BE2C (cell line): ENCODE measurements around the gene GDPD5.

ENCODE experiments used
- DNase-seq: peaks from one replicate; pipeline ENCODE4 v3.0.0-alpha.2; 2020
- H3K27me3 ChIP-seq: fragments of 250-450 bp; sonication (Bioruptor Pico); 2 replicates; pipeline ENCODE4 v1.5.1; 2020; ENCODE audit warnings: mild to moderate bottlenecking
- H3K36me3 ChIP-seq: fragments of 250-450 bp; sonication (Bioruptor Pico); 2 replicates; pipeline ENCODE4 v1.5.1; 2020; ENCODE audit warnings: mild to moderate bottlenecking
- H3K4me1 ChIP-seq: fragments of 250-450 bp; sonication (Bioruptor Pico); 2 replicates; pipeline ENCODE4 v1.5.1; 2020
- H3K4me3 ChIP-seq: 2 replicates; pipeline ENCODE4 v1.5.1; 2011; ENCODE audit warnings: low read depth, low read length
- H3K9me3 ChIP-seq: fragments of 250-450 bp; sonication (Bioruptor Pico); 2 replicates; pipeline ENCODE4 v1.5.1; 2020
- CTCF ChIP-seq: IDR thresholded peaks from 2 replicates; pipeline ENCODE4 v1.5.1; 2012; ENCODE audit warnings: mild to moderate bottlenecking, low read depth, low read length

The GDPD5 gene

DNA sequence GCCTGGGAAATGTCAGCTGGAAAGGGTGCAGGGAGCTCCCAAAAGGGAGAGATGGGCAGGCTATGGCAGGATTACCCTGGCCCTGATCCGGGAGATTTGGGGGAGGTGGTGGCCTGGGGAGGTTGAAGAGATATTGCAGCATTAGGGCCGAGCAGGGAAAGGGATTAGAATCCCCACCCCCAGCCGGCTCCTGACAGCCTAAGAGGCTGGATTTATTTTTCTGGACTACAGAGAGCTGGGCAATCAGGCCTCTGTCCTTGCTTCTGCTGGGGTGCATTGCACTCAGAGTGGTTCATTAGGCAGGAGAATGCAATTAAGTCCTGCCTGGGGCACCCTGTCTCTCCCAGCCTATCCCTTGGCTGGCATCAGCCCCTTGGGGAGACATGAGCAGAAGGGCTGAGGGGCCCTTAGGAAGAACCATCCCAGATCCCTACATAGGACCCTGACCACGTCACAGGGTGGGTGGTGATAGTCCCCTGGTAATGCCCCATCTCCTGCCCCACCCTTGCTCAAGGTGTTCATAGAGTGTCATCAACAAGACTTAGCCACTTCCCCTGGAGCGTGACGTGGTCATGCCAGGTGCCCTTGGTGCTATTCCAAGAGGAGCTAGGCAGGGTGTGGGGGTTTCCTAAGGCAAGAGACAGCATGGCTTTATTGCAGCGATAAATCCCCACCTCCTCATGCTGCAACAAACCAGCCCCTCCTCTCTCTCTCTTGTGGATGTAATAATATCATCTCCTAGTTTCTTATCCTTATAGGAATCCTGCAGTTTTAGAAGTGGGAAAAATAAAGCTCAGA is 54.4 kb downstream of the GDPD5 start:
- no peaks in the 10 kb centered on the region for H3K27me3 ChIP-seq
- TF ChIP-seq CTCF, result no peak
- peak; percentile 56 for DNase-seq
- H3K4me1 ChIP-seq, result peaks cover 60% of the 10 kb centered on the region
- no peaks in the 10 kb centered on the region for H3K9me3 ChIP-seq
- H3K4me3 ChIP-seq, result no peak overlapping the region
- H3K36me3 ChIP-seq, result no peaks in the 10 kb centered on the region

DNA sequence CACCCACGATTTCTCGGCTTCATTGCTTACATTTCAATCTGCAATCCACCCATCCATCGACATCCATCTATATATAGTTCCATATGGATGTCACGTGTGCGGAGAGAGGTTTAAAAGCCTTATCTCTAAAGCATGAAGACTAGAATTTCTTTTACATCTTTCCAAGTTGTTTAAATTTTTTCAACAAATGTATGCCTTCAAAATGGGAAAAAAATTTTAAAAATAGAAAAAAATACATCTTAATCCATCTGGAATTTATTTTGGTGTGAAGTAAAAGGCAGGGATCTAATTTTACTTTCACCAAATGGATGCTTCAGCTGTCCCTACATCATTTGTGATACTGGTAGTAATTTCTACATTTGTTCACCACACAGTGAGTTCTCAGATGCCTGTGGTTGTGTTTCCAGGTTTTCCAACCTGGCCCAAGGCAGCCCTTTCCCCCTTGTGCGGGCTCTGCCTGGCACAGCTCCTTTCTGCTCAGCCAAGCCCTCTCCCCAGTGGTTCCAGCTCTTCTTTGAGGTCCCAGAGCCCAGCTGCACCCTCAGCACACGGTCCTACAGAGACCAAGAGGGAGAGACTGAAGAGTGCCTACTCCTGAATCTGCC is 55.2 kb downstream of the GDPD5 start:
- H3K4me1 ChIP-seq, result peaks cover 61% of the 10 kb centered on the region
- TF ChIP-seq CTCF, result no peak
- DNase-seq, result no peak
- H3K36me3 ChIP-seq, result no peaks in the 10 kb centered on the region
- H3K4me3 ChIP-seq, result no peak overlapping the region
- no peaks in the 10 kb centered on the region for H3K9me3 ChIP-seq
- no peaks in the 10 kb centered on the region for H3K27me3 ChIP-seq

DNA sequence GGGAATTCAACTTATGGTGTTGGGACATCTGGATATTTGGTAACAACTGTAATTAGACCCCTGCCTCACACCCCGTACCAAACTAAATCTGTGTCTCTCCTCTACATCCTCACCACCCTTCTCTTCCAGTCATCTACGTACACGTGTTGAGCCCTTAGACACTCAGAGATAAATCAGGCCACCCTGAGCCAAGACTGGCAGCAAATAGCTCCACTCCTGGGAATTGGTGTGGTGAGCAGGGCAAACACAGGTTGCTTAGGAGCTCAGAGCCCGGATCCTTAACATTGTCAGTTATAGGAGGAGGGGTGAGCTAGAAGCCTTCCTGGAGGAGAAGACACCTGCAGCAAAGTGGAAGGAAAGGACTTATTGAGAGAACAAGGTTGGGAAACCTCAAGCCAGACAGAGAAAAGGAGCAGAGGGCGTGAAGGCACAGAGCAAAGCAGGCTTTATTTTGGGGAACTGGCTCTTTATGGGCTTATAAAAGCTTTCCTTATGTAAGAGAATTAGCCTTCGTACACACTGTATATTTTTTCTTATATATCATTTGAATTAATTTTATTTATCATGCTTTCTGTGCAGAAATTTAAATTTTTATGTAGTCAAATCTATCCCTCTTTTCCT is 55.8 kb downstream of the GDPD5 start:
- no peak for DNase-seq
- no peak overlapping the region for H3K4me3 ChIP-seq
- no peaks in the 10 kb centered on the region for H3K27me3 ChIP-seq
- TF ChIP-seq CTCF, result no peak
- no peaks in the 10 kb centered on the region for H3K36me3 ChIP-seq
- peaks cover 57% of the 10 kb centered on the region for H3K4me1 ChIP-seq
- no peaks in the 10 kb centered on the region for H3K9me3 ChIP-seq

DNA sequence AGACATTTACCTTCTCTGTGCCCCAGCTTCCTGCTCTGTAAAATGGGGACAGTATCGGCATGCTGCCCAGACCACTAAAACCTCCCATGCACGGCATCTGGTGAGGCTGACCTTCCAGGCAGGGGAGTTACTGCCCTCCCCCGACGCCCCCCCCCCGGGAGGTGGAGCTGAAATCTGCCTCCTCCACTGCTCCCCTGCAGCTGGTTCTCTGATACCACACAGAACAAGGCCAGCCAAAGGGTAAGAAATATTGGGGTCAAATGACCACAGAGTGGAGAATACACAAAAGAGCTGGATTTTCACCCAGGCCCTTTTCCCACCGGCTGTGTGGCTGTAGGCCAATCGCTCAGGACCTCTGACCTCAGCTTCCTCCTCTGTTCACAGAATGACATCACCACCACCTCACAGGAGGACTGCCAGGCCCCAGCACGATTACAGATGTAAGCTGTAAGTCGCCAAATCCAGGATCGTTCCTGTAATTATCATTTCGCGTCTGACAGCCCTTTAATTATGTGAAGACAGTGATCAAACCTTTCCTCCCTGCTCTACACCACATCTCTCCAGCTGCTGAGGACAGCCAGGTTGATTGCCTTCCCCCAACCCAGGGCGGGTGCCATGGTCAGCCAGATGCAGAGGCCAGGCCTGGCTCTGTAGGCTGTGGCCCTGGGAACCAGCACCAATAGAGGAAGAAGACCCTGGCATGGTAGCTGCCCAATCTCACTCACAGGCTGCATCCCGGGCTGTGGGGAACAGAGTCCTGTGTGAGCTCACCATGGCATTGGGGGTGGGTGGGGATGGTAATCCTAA is 57.0 kb downstream of the GDPD5 start:
- TF ChIP-seq CTCF, result no peak
- Histone ChIP-seq H3K27me3 (no peaks in the 10 kb centered on the region), H3K4me3 (no peak overlapping the region), H3K36me3 (no peaks in the 10 kb centered on the region), H3K9me3 (no peaks in the 10 kb centered on the region), H3K4me1 (peaks cover 47% of the 10 kb centered on the region)
- DNase-seq, result peak; percentile 66

DNA sequence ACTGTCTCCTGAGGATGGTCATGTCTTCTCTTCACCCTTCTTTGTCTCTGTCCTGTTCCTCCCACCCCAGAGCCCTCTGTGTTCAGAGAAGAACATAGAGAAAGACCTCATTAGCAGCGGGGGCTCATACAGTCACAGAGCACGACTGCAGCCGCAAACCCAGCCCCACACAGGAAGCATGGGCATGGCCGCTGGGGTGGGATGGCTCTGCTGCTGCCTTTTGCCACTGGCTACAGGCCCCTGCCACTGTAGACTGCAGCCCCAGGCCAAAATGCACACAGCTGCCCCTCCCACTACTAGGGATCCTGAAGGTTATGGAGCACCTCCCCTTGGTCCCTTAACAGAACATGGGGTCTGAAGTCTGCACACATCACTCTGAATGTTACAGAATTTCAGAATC is 57.9 kb downstream of the GDPD5 start:
- H3K9me3 ChIP-seq, result no peaks in the 10 kb centered on the region
- peaks cover 47% of the 10 kb centered on the region for H3K4me1 ChIP-seq
- no peaks in the 10 kb centered on the region for H3K36me3 ChIP-seq
- no peak overlapping the region for H3K4me3 ChIP-seq
- DNase-seq, result no peak
- H3K27me3 ChIP-seq, result no peaks in the 10 kb centered on the region
- TF ChIP-seq CTCF, result no peak
